Transverse colon (tissue), 3 donors: ENCODE results near the gene PLEKHA6.

ENCODE experiments used
- POLR2A ChIP-seq: fragments of 450-650 bp; IDR thresholded peaks from one replicate; pipeline ENCODE4 v1.6.1; 2016; ENCODE audit warnings: antibody characterized with exemption, mild to moderate bottlenecking, moderate library complexity
- TF ChIP-seq, protein P1 (sequence below), 5 experiments: fragments of 200-600 bp in 3 of 5; fragments of 450-650 bp in 2 of 5; sonication (generic) in 3 of 5; IDR thresholded peaks; 1 replicate in 2 of 5; 2 replicates in 3 of 5; pipeline ENCODE4 v1.5.1; 2016 to 2017; ENCODE audit warnings: antibody characterized with exemption in 5 of 5, inconsistent platforms in 3 of 5, mild to moderate bottlenecking in 2 of 5, moderate library complexity in 1 of 5

DNA sequence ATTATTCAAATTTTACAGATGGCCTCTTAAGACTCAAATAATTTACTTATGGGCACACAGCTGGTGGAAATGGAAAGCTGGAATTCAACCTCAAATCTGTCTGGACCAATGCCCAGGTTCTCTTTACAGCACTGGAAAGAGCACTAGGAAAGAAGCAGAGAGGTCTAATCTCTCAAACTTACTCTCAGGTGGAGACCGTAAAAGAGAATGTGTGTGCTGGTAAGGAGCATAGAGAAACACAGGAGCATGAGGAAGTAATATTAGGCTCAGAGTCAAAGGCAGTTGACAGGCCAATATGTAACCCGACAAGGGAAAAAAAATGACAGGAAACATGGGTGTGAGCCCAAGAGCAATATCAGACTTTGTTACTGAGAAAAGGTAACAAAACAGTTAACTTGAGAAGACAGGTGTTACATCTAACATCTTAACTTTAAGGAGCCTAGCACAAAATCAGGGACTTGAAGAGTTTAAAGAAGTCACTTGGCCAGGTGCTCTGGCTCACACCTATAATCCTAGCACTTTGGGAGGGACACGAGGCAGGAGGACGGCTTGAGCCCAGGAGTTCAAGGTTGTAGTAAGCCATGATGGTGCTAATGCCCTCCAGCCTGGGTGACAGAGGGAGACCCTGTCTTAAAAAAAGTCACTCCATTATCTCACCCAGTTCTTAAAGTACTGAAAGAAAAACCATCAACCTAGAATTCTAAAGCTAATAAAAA, 31.2 kb upstream of the PLEKHA6 start:
- TF ChIP-seq, protein P1, sequence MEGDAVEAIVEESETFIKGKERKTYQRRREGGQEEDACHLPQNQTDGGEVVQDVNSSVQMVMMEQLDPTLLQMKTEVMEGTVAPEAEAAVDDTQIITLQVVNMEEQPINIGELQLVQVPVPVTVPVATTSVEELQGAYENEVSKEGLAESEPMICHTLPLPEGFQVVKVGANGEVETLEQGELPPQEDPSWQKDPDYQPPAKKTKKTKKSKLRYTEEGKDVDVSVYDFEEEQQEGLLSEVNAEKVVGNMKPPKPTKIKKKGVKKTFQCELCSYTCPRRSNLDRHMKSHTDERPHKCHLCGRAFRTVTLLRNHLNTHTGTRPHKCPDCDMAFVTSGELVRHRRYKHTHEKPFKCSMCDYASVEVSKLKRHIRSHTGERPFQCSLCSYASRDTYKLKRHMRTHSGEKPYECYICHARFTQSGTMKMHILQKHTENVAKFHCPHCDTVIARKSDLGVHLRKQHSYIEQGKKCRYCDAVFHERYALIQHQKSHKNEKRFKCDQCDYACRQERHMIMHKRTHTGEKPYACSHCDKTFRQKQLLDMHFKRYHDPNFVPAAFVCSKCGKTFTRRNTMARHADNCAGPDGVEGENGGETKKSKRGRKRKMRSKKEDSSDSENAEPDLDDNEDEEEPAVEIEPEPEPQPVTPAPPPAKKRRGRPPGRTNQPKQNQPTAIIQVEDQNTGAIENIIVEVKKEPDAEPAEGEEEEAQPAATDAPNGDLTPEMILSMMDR (IDR thresholded peaks at IDR 0.05), result no peak
- TF ChIP-seq POLR2A, result no peak
